DOHH2 (cell line): Measurements from ENCODE around the gene L3MBTL4.

Experiments
- EZH2phosphoT487 ChIP-seq: fragments of 200-600 bp; sonication (generic); IDR thresholded peaks from 2 replicates; pipeline ENCODE4 v1.6.1; 2017; ENCODE audit warnings: borderline replicate concordance, mild to moderate bottlenecking, antibody characterized with exemption, low read length, moderate library complexity, mixed read lengths
- TF ChIP-seq, protein P1 (sequence below): fragments of 200-600 bp; sonication (generic); IDR thresholded peaks from one replicate; pipeline ENCODE4 v1.5.1; 2014; ENCODE audit warnings: antibody characterized with exemption, mild to moderate bottlenecking, low read depth, low read length; ENCODE audit not compliant: poor library complexity, severe bottlenecking

DNA sequence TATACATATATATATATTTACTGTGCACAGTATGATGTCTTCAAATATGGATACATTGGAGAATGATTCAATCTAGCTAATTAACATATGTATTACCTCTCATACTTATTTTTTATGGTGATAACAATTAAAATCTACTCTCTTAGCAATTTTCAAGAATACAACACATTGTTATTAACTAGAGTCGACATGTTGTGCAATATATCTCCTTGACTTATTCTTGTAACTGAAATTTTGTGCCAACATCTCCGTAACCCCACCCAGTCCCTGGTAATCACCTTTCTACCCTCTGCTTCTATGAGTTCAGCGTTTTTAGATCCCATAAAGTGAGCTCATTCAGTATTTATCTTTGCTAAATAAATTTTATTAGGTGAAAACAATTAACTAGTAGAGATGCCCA is 303.0 kb downstream of the L3MBTL4 start:
- TF ChIP-seq, protein P1, sequence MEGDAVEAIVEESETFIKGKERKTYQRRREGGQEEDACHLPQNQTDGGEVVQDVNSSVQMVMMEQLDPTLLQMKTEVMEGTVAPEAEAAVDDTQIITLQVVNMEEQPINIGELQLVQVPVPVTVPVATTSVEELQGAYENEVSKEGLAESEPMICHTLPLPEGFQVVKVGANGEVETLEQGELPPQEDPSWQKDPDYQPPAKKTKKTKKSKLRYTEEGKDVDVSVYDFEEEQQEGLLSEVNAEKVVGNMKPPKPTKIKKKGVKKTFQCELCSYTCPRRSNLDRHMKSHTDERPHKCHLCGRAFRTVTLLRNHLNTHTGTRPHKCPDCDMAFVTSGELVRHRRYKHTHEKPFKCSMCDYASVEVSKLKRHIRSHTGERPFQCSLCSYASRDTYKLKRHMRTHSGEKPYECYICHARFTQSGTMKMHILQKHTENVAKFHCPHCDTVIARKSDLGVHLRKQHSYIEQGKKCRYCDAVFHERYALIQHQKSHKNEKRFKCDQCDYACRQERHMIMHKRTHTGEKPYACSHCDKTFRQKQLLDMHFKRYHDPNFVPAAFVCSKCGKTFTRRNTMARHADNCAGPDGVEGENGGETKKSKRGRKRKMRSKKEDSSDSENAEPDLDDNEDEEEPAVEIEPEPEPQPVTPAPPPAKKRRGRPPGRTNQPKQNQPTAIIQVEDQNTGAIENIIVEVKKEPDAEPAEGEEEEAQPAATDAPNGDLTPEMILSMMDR, result no peak
- no peak for TF ChIP-seq EZH2phosphoT487
